HCT116 (cell line): ENCODE results near the gene SLC9C2. TPM values are rescaled to one million over a fixed set of nuclear protein-coding genes. Genes with fewer than 3 reads are reported as not detected.

ENCODE experiments used
- ATAC-seq: fragments of 200-7000 bp; cut with Tn5 transposase; 2 replicates; pipeline ENCODE4 v1.9.1; 2020; ENCODE audit warnings: mild to moderate bottlenecking, moderate library complexity
- BruUV-seq: library from RNA; stranded (reverse); fragments of 400-500 nt; replicated peaks from 2 replicates; lab custom pipeline; 2021; lab: Mats Ljungman, UMichigan
- CTCF ChIA-PET: fragments of 300-600 bp; sonication (Branson Sonifier 250); formaldehyde crosslinking; loops from one replicate; lab custom pipeline; 2021; ENCODE audit warnings: antibody characterized with exemption; lab: Charles Lee
- POLR2A ChIA-PET: fragments of 300-600, 350-600 bp; sonication (Branson Sonifier 250); formaldehyde crosslinking; loops from one replicate; lab custom pipeline; 2021; ENCODE audit warnings: antibody characterized with exemption; lab: Charles Lee
- RAD21 ChIA-PET, 2 experiments: fragments of 300-600 bp; sonication (Branson Sonifier 250); formaldehyde crosslinking; loops; one replicate each; lab custom pipeline; 2023; ENCODE audit warnings: low total read pairs in 2 of 2; ENCODE audit not compliant: uncharacterized antibody in 2 of 2, unreplicated experiment in 2 of 2, low non-redundant PET in 1 of 2; lab: Charles Lee
- DNase-seq: peaks from one replicate; pipeline ENCODE4 v3.0.0-alpha.2; 2010; ENCODE audit warnings: low read depth, low spot score
- H2AFZ ChIP-seq: fragments of 200-600 bp; shearing (Covaris generic), sonication (generic); 2 replicates; pipeline ENCODE4 v1.6.1; 2017; ENCODE audit warnings: low read depth, mixed run types, mixed read lengths, antibody characterized with exemption, low read length; ENCODE audit not compliant: poor library complexity, severe bottlenecking
- H3K27ac ChIP-seq: 2 replicates; pipeline ENCODE4 v1.5.1; 2012; ENCODE audit warnings: low read depth, low read length
- H3K27me3 ChIP-seq: fragments of 200-600 bp; sonication (generic); 2 replicates; pipeline ENCODE4 v1.6.1; 2016; ENCODE audit warnings: mixed run types, low read length, mixed read lengths; ENCODE audit not compliant: insufficient read depth
- H3K36me3 ChIP-seq, 2 experiments: fragments of 200-500 bp in 1 of 2; fragments of 200-600 bp in 1 of 2; sonication (Bioruptor generic) in 1 of 2; sonication (generic) in 1 of 2; 2 replicates each; pipeline versions ENCODE4 v1.5.1 to v1.6.1; 2014 to 2016; ENCODE audit warnings: low read length in 2 of 2, inconsistent platforms in 1 of 2, mixed read lengths in 1 of 2, mixed run types in 1 of 2; ENCODE audit not compliant: insufficient read depth in 2 of 2, control insufficient read depth in 1 of 2
- H3K4me1 ChIP-seq, 2 experiments: fragments of 200-600 bp in 1 of 2; sonication (generic) in 1 of 2; 2 replicates each; pipeline versions ENCODE4 v1.5.1 to v1.6.1; 2012 to 2017; ENCODE audit warnings: low read length in 2 of 2, inconsistent platforms in 1 of 2, mild to moderate bottlenecking in 1 of 2, mixed read lengths in 1 of 2, mixed run types in 1 of 2, moderate library complexity in 1 of 2; ENCODE audit not compliant: insufficient read depth in 2 of 2, control insufficient read depth in 1 of 2
- H3K4me2 ChIP-seq: fragments of 200-600 bp; sonication (generic); 2 replicates; pipeline ENCODE4 v1.6.1; 2017; ENCODE audit warnings: mixed run types, low read length, mixed read lengths
- H3K4me3 ChIP-seq, 2 experiments: fragments of 200-600 bp in 1 of 2; sonication (generic) in 1 of 2; replicated peaks in 1 of 2; 2 replicates each; pipeline ENCODE4 v1.5.1; 2011 to 2016; ENCODE audit warnings: low read length in 2 of 2, control low read depth in 1 of 2, low read depth in 1 of 2, mild to moderate bottlenecking in 1 of 2, mixed read lengths in 1 of 2, mixed run types in 1 of 2
- H3K79me2 ChIP-seq: fragments of 200-600 bp; sonication (generic); 2 replicates; pipeline ENCODE4 v1.6.1; 2017; ENCODE audit warnings: mild to moderate bottlenecking, mixed run types, low read length, moderate library complexity, mixed read lengths; ENCODE audit not compliant: insufficient read depth
- H3K9ac ChIP-seq: fragments of 200-600 bp; sonication (generic); 2 replicates; pipeline ENCODE4 v1.6.1; 2016; ENCODE audit warnings: low read length, mixed read lengths
- H3K9me2 ChIP-seq: fragments of 200-600 bp; sonication (generic), shearing (Covaris generic); 2 replicates; pipeline ENCODE4 v1.6.1; 2017; ENCODE audit warnings: mixed run types, mild to moderate bottlenecking, moderate library complexity; ENCODE audit not compliant: insufficient read depth
- H3K9me3 ChIP-seq, 2 experiments: fragments of 200-500 bp in 1 of 2; fragments of 200-600 bp in 1 of 2; sonication (Bioruptor generic) in 1 of 2; sonication (generic) in 1 of 2; 2 replicates each; pipeline ENCODE4 v1.6.1; 2014 to 2017; ENCODE audit warnings: low read length in 2 of 2, mixed read lengths in 2 of 2, inconsistent platforms in 1 of 2, low read depth in 1 of 2, mild to moderate bottlenecking in 1 of 2, mixed run types in 1 of 2, moderate library complexity in 1 of 2; ENCODE audit not compliant: control insufficient read depth in 1 of 2, insufficient read depth in 1 of 2
- H4K20me1 ChIP-seq: fragments of 200-600 bp; sonication (generic), shearing (Covaris generic); 2 replicates; pipeline ENCODE4 v1.6.1; 2017; ENCODE audit warnings: mixed run types, mild to moderate bottlenecking, moderate library complexity; ENCODE audit not compliant: insufficient read depth
- CBX3 ChIP-seq: IDR thresholded peaks from 2 replicates; pipeline ENCODE4 v1.6.1; 2012; ENCODE audit warnings: low read depth
- EGR1 ChIP-seq: IDR thresholded peaks from 2 replicates; pipeline ENCODE4 v1.6.1; 2012; ENCODE audit warnings: low read depth
- EZH2phosphoT487 ChIP-seq: fragments of 200-600 bp; IDR thresholded peaks from 2 replicates; pipeline ENCODE4 v1.6.1; 2018; ENCODE audit warnings: antibody characterized with exemption, borderline replicate concordance
- JUND ChIP-seq: IDR thresholded peaks from 2 replicates; pipeline ENCODE4 v1.6.1; 2012
- POLR2AphosphoS5 ChIP-seq: IDR thresholded peaks from 2 replicates; pipeline ENCODE4 v1.6.1; 2011; ENCODE audit warnings: mild to moderate bottlenecking, low read depth, low read length, moderate library complexity
- RAD21 ChIP-seq: IDR thresholded peaks from 2 replicates; pipeline ENCODE4 v1.6.1; 2012; ENCODE audit warnings: low read depth, mild to moderate bottlenecking
- TCF7L2 ChIP-seq: IDR thresholded peaks from 2 replicates; pipeline ENCODE4 v1.7.0; 2011; ENCODE audit warnings: borderline replicate concordance, inconsistent platforms; ENCODE audit not compliant: insufficient read depth, insufficient read length; ENCODE audit errors: extremely low read depth
- intact Hi-C: fragments of 100-400 bp; cut with micrococcal nuclease; formaldehyde crosslinking; loops from 2 replicates; pipeline ENCODE4 v1.10.0; 2022
- total RNA-seq: library from RNA; stranded (reverse); gene quantifications from one replicate; pipeline ENCODE4 v1.2.1, GENCODE V29; 2021; ENCODE audit not compliant: unreplicated experiment
- TF ChIP-seq, protein P1 (sequence below): IDR thresholded peaks from 2 replicates; pipeline ENCODE4 v1.6.1; 2012

Gene SLC9C2
- total RNA-seq, 1 experiment from 2014 or later = not detected

DNA sequence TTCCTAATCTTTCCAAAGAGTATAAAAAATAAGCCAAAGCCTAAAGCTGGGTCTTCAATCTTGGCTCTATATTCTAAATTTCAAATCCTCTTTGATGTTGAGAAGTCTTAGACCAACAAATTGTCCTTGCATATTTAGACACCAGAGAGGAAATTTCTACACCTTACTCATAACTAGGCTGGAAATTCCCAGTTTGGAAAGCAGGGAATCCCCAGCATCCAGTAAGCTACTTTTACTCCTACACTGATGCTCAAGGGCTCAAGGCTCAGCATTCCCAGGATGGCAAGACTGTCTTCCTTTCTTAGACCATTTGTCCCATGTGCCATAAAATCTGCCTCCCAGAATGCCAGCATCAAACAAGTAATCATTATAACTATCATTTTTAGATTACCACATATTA is 97.5 kb downstream of the SLC9C2 start:
- ChIA-PET POLR2A (no interaction called here), CTCF (no interaction called here), RAD21 (no interaction called here)
- Histone ChIP-seq H3K79me2 (no peaks in the 10 kb centered on the region), H4K20me1 (no peaks in the 10 kb centered on the region), H3K9me2 (no peaks in the 10 kb centered on the region), H3K27ac (no peak overlapping the region), H3K9me3 (no peaks in the 10 kb centered on the region), H3K4me3 (no peak overlapping the region), H3K36me3 (no peaks in the 10 kb centered on the region), H3K27me3 (no peaks in the 10 kb centered on the region), H3K4me1 (peaks cover 9 to 19% of the 10 kb centered on the region in 2 experiments), H3K9ac (no peak overlapping the region), H3K4me2 (no peak overlapping the region), H2AFZ (no peak overlapping the region)
- DNase-seq (no peak), ATAC-seq (no peak)
- BruUV-seq = no TSS peak
- intact Hi-C loops = no loop called here
- TF ChIP-seq EGR1 (no peak), JUND (no peak), TCF7L2 (no peak), CBX3 (no peak), POLR2AphosphoS5 (no peak)

DNA sequence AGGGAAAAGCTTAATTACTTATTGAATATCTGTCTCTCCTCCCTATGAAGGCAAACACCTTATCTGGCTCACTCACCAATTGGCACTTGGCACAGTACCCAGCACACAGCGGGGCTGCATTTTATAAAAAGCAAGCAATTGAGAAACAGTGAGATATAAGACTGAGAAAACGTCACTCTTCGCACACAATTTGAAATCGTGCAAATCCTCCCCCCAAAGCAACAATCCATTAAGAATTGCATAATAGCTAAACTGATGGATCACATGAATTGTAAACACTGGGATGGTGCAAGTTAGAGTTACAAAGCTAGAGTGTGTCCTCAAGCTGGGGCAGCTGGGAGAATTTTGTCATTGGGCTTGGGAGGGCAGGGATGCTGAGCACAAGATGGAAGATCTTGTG is 98.6 kb downstream of the SLC9C2 start:
- Histone ChIP-seq H3K9ac (no peak overlapping the region), H3K9me3 (no peaks in the 10 kb centered on the region), H3K27ac (no peak overlapping the region), H3K4me1 (peaks cover 9 to 19% of the 10 kb centered on the region in 2 experiments), H4K20me1 (no peaks in the 10 kb centered on the region), H3K79me2 (no peaks in the 10 kb centered on the region), H2AFZ (no peak overlapping the region), H3K4me3 (no peak overlapping the region), H3K36me3 (no peaks in the 10 kb centered on the region), H3K9me2 (no peaks in the 10 kb centered on the region), H3K4me2 (no peak overlapping the region), H3K27me3 (no peaks in the 10 kb centered on the region)
- no TSS peak for BruUV-seq
- TF ChIP-seq RAD21 = no peak
- TF ChIP-seq, protein P1, sequence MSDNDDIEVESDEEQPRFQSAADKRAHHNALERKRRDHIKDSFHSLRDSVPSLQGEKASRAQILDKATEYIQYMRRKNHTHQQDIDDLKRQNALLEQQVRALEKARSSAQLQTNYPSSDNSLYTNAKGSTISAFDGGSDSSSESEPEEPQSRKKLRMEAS = no peak
- no peak for TF ChIP-seq EZH2phosphoT487
- ChIA-PET POLR2A (no interaction called here), RAD21 (no interaction called here), CTCF (no interaction called here)
- ATAC-seq = no peak
- DNase-seq = no peak
- intact Hi-C loops = no loop called here
